Thymus (tissue), 11 donors: ENCODE measurements around the gene TM9SF4. TPM values are rescaled to one million over a fixed set of nuclear protein-coding genes. Genes with fewer than 3 reads are reported as not detected.

Experiments
- DNase-seq, 9 donors: peaks; one replicate each; pipeline ENCODE4 v3.0.0-alpha.2; 2013; ENCODE audit warnings: low spot score in 9 of 9, low read depth in 6 of 9, missing footprints in 1 of 9
- H3K27ac ChIP-seq, 2 donors: one replicate each; pipeline ENCODE4 v1.5.1; 2013; ENCODE audit warnings: control low read depth in 1 of 2, low read depth in 1 of 2, low read length in 1 of 2, mild to moderate bottlenecking in 1 of 2, moderate library complexity in 1 of 2
- H3K27me3 ChIP-seq, 2 donors: one replicate each; pipeline ENCODE4 v1.5.1; 2013; ENCODE audit warnings: low read length in 1 of 2; ENCODE audit not compliant: control insufficient read depth in 2 of 2, insufficient read depth in 1 of 2
- H3K36me3 ChIP-seq, 2 donors: one replicate each; pipeline ENCODE4 v1.5.1; 2013; ENCODE audit warnings: low read length in 1 of 2, mild to moderate bottlenecking in 1 of 2, moderate library complexity in 1 of 2; ENCODE audit not compliant: control insufficient read depth in 2 of 2, insufficient read depth in 2 of 2
- H3K4me1 ChIP-seq, 2 donors: one replicate each; pipeline ENCODE4 v1.5.1; 2013; ENCODE audit warnings: low read length in 2 of 2; ENCODE audit not compliant: control insufficient read depth in 2 of 2, insufficient read depth in 2 of 2
- H3K4me3 ChIP-seq, 2 donors: one replicate each; pipeline ENCODE4 v1.5.1; 2013; ENCODE audit warnings: low read length in 2 of 2, control low read depth in 1 of 2, mild to moderate bottlenecking in 1 of 2
- H3K9me3 ChIP-seq, 2 donors: one replicate each; pipeline ENCODE4 v1.5.1; 2013; ENCODE audit warnings: low read length in 1 of 2, mild to moderate bottlenecking in 1 of 2; ENCODE audit not compliant: control insufficient read depth in 2 of 2, insufficient read depth in 1 of 2
- WGBS: extraction: QIAGEN DNeasy Blood & Tissue Kit; methylation state at CpG from one replicate; pipeline ENCODE4 v1.1.7; 2013; 5-methylcytosine and 5-hydroxymethylcytosine counted together
- polyA plus RNA-seq: library from polyadenylated mRNA; stranded (reverse); fragments of 200-250 nt; gene quantifications from one replicate; pipeline ENCODE4 v1.2.3, GENCODE V29; 2013
- total RNA-seq: library from RNA; stranded (reverse); fragments of 120-200 nt; gene quantifications from one replicate; pipeline ENCODE4 v1.2.4, GENCODE V29; 2013
- donor health status: healthy.

Gene TM9SF4
- total and polyA plus RNA-seq, 2 donors = 13.6 to 18.7 TPM

GRCh38 chr20:32201977-32202363 lies 92.5 kb downstream of the TM9SF4 start:
- peaks cover 11 to 31% of the 10 kb centered on the region in 2 donors for H3K4me1 ChIP-seq
- no peak for DNase-seq
- H3K36me3 ChIP-seq = peaks cover 44 to 63% of the 10 kb centered on the region in 2 donors
- no peaks in the 10 kb centered on the region for H3K9me3 ChIP-seq
- H3K27me3 ChIP-seq = no peaks in the 10 kb centered on the region
- no peak overlapping the region for H3K27ac ChIP-seq
- 94% methylated on average over 8 of the region's 8 CpGs for WGBS
- H3K4me3 ChIP-seq = no peak overlapping the region

GRCh38 chr20:32203356-32204204 lies 94.1 kb downstream of the TM9SF4 start:
- no peak overlapping the region for H3K4me3 ChIP-seq
- peak overlapping the region; percentile 64 to 67 for H3K27ac ChIP-seq
- peaks cover 36 to 48% of the 10 kb centered on the region in 2 donors for H3K36me3 ChIP-seq
- no peaks in the 10 kb centered on the region for H3K9me3 ChIP-seq
- 90% methylated on average over 11 of the region's 11 CpGs for WGBS
- H3K27me3 ChIP-seq = no peaks in the 10 kb centered on the region
- no peak for DNase-seq
- peaks cover 17 to 38% of the 10 kb centered on the region in 2 donors for H3K4me1 ChIP-seq

GRCh38 chr20:32204205-32205109 lies 94.9 kb downstream of the TM9SF4 start:
- H3K27me3 ChIP-seq = no peaks in the 10 kb centered on the region
- no peak overlapping the region for H3K4me3 ChIP-seq
- H3K27ac ChIP-seq = peak overlapping the region; percentile 64 to 67
- peaks cover 30 to 42% of the 10 kb centered on the region in 2 donors for H3K36me3 ChIP-seq
- no peak for DNase-seq
- 87% methylated on average over 4 of the region's 4 CpGs for WGBS
- no peaks in the 10 kb centered on the region for H3K9me3 ChIP-seq
- H3K4me1 ChIP-seq = peaks cover 18 to 43% of the 10 kb centered on the region in 2 donors

GRCh38 chr20:32205110-32205842 lies 95.8 kb downstream of the TM9SF4 start:
- H3K27me3 ChIP-seq = no peaks in the 10 kb centered on the region
- H3K4me1 ChIP-seq = peaks cover 18 to 43% of the 10 kb centered on the region in 2 donors
- peaks cover 27 to 43% of the 10 kb centered on the region in 2 donors for H3K36me3 ChIP-seq
- 88% methylated on average over 5 of the region's 5 CpGs for WGBS
- H3K9me3 ChIP-seq = no peaks in the 10 kb centered on the region
- H3K4me3 ChIP-seq = no peak overlapping the region
- no peak for DNase-seq
- H3K27ac ChIP-seq = peak overlapping the region in 1 of 2 donors; percentile 67

- Histone ChIP-seq H3K27me3 (no peaks in the 10 kb centered on the region), H3K4me1 (peaks cover 18 to 43% of the 10 kb centered on the region in 2 donors), H3K27ac (peak overlapping the region in 1 of 2 donors; percentile 43), H3K4me3 (peak overlapping the region; percentile 93 to 94), H3K36me3 (peaks cover 26 to 42% of the 10 kb centered on the region in 2 donors), H3K9me3 (no peaks in the 10 kb centered on the region)
- WGBS = 86% methylated on average over 8 of the region's 8 CpGs
- no peak for DNase-seq
Measured at GRCh38 chr20:32205843-32206759, 96.6 kb downstream of the TM9SF4 start.

- H3K27ac ChIP-seq = peak overlapping the region; percentile 50 to 74
- 5% methylated on average over 40 of the region's 40 CpGs for WGBS
- DNase-seq = peak in 2 of 9 donors; percentile 9 to 39
- H3K4me1 ChIP-seq = peaks cover 18 to 43% of the 10 kb centered on the region in 2 donors
- peaks cover 26 to 39% of the 10 kb centered on the region in 2 donors for H3K36me3 ChIP-seq
- H3K27me3 ChIP-seq = no peaks in the 10 kb centered on the region
- H3K9me3 ChIP-seq = no peaks in the 10 kb centered on the region
- peak overlapping the region; percentile 93 to 94 for H3K4me3 ChIP-seq
Measured at GRCh38 chr20:32206760-32207625, 97.5 kb downstream of the TM9SF4 start.

- DNase-seq = peak; percentile 42 to 93 (median 82)
- Histone ChIP-seq H3K4me1 (peaks cover 18 to 43% of the 10 kb centered on the region in 2 donors), H3K9me3 (no peaks in the 10 kb centered on the region), H3K27ac (peak within 1 kb of the TSS; percentile 50 to 74), H3K36me3 (peaks cover 31 to 39% of the 10 kb centered on the region in 2 donors), H3K27me3 (no peaks in the 10 kb centered on the region), H3K4me3 (peak within 1 kb of the TSS; percentile 93 to 94)
- WGBS = 2% methylated on average over 73 of the region's 74 CpGs
Measured at GRCh38 chr20:32207626-32208498, 98.3 kb downstream of the TM9SF4 start, which contains the start of the genes PLAGL2 and POFUT1. PLAGL2 (minus strand) TSS chr20:32207743; CDS start chr20:32202178, 5,565 bp downstream. POFUT1 (plus strand) TSS chr20:32207880; CDS start chr20:32207942, 62 bp downstream.
